Measurements from ENCODE around the gene TEX2. TPM values are rescaled to one million over a fixed set of nuclear protein-coding genes. Genes with fewer than 3 reads are reported as not detected.

The TEX2 gene
- total RNA-seq, 1 experiment from 2014 or later: 20.2 TPM

DNA sequence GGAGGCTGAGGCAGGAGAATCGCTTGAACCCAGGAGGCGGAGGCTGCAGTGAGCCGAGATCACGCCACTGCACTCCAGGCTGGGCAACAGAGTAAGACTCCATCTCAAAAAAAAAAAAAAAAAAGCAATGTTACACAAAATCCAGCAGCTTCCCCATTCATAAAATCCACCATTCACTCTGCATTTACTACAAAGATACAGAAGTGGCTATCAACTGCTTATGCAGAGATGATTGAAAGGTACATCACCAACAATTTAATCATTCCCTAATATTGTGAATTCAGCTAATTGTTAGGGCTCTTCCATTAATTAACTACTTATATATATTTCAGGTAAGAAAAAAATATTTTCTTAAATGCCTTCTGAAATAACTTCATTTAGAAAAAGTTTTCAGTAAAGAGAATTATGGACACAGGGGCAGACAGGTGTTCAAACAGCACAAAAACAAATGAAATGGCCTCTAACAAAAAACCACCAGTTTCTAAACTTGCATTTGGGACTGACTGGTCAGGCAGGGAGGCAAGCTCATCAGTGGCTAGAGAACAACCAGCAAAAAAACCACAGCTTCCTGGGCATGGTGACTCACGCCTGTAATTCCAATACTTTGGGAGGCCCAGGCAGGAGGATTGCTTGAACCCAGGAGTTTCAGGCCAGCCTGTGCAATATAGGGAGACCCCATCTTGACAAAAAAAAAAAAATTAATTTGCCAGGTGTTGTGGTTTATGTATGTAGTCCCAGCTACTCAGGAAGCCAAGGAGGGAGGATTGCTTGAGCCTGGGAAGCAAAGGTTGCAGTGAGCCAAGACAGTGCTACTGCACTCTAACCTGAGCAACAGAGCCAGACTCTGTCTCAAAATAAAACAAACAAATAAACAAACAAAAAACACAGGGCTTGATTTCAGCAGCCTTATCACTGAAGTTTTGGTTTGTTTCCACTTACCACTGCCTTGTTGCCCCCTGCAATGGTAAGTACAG, 159.4 kb downstream of the TEX2 start:
- Mint-ChIP-seq H3K36me3 (ENCODE audit: insufficient read depth, unreplicated experiment) (no peaks in the 10 kb centered on the region), H3K4me1 (ENCODE audit: low read depth, unreplicated experiment) (peaks cover 12% of the 10 kb centered on the region), H3K27ac (ENCODE audit: unreplicated experiment) (no peak overlapping the region), H3K9me3 (ENCODE audit: unreplicated experiment) (no peaks in the 10 kb centered on the region), H3K4me3 (ENCODE audit: unreplicated experiment) (no peak overlapping the region), H3K27me3 (ENCODE audit: insufficient read depth, unreplicated experiment) (no peaks in the 10 kb centered on the region)
- DNase-seq: no peak
- Histone ChIP-seq H3K36me3 (ENCODE audit: control insufficient read depth, insufficient read depth, low read length) (no peaks in the 10 kb centered on the region), H3K4me3 (ENCODE audit: low read depth, low read length) (no peak overlapping the region), H3K27me3 (replicated peaks; ENCODE audit: control insufficient read depth, insufficient read depth, low read length) (no peaks in the 10 kb centered on the region), H3K4me1 (no peaks in the 10 kb centered on the region), H3K9me3 (no peaks in the 10 kb centered on the region)
- CTCF ChIA-PET: interaction anchor here (1.0 kb wide), 1 partner anchor 30 kb away, joined by 3 read pairs; no protein-coding TSS in a partner anchor
- intact Hi-C loops (cut with micrococcal nuclease; ENCODE audit: unreplicated experiment): no loop called here
- POLR2A ChIA-PET: interaction anchor here (0.6 kb wide), 1 partner anchor 11 kb away, joined by 3 read pairs; no protein-coding TSS in a partner anchor
- no peak for TF ChIP-seq CTCF (IDR thresholded peaks at IDR 0.05; ENCODE audit: insufficient read depth in 1 of 2, low read depth in 1 of 2, low read length in 1 of 2, severe bottlenecking in 1 of 2, unreplicated experiment in 1 of 2)
- BruUV-seq (replicated peaks): no TSS peak

DNA sequence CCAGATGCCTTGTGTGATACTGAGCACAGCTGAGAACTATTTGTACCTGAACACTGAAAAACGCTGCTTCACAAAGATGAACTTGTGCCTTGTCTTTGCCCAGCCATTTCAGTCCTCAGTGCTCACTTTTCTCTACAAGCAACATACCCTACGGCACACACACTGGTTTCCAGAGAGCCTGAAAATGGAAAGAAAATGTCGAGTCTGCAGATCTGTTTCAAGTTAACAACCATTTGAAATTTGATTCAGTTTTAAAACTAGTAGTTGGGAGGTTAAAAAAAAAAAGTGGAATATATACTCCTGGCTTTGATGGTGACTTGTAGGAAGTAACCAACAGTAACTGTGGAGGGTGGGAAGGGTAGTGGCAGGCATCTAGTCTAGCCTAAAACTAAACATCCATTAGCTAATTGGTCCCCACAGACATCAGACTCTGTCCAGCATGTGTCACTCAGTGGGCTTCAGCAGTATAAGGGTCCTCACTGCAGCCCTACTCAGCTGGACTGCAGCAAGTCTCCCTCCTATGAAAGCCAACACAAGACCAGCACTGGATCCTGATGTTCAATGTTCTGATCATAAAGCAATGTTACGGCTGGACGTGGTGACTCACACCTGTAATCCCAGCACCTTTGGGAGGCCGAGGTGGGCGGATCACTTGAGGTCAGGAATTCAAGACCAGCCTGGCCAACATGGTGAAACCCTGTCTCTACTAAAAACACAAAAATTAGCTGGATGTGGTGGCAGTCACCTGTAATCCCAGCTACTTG, 160.3 kb downstream of the TEX2 start:
- Histone ChIP-seq H3K36me3 (ENCODE audit: control insufficient read depth, insufficient read depth, low read length) (no peaks in the 10 kb centered on the region; the same call in 1 of the 2 replicates), H3K4me1 (no peaks in the 10 kb centered on the region), H3K9me3 (no peaks in the 10 kb centered on the region), H3K4me3 (ENCODE audit: low read depth, low read length) (no peak overlapping the region), H3K27me3 (replicated peaks; ENCODE audit: control insufficient read depth, insufficient read depth, low read length) (no peaks in the 10 kb centered on the region)
- TF ChIP-seq CTCF (IDR thresholded peaks at IDR 0.05; ENCODE audit: insufficient read depth in 1 of 2, low read depth in 1 of 2, low read length in 1 of 2, severe bottlenecking in 1 of 2, unreplicated experiment in 1 of 2): no peak
- no peaks in the 10 kb centered on the region for H3K36me3 Mint-ChIP-seq (ENCODE audit: insufficient read depth, unreplicated experiment)
- no peak overlapping the region for H3K4me3 Mint-ChIP-seq (ENCODE audit: unreplicated experiment)
- ChIA-PET CTCF (interaction anchor here (1.0 kb wide), 1 partner anchor 31 kb away, joined by 3 read pairs; no protein-coding TSS in a partner anchor), POLR2A (no interaction called here)
- no peak for DNase-seq
- H3K27ac Mint-ChIP-seq (ENCODE audit: unreplicated experiment): no peak overlapping the region
- peaks cover 12% of the 10 kb centered on the region for H3K4me1 Mint-ChIP-seq (ENCODE audit: low read depth, unreplicated experiment)
- no TSS peak for BruUV-seq (replicated peaks)
- no peaks in the 10 kb centered on the region for H3K9me3 Mint-ChIP-seq (ENCODE audit: unreplicated experiment)
- no peaks in the 10 kb centered on the region for H3K27me3 Mint-ChIP-seq (ENCODE audit: insufficient read depth, unreplicated experiment)
- intact Hi-C loops (cut with micrococcal nuclease; ENCODE audit: unreplicated experiment): no loop called here

GRCh38 chr17:64099543-64099942, 163.5 kb downstream of the TEX2 start:
- Histone ChIP-seq H3K9me3 (no peaks in the 10 kb centered on the region), H3K36me3 (ENCODE audit: control insufficient read depth, insufficient read depth, low read length) (peaks cover 1% of the 10 kb centered on the region; the same call in 1 of the 2 replicates), H3K27me3 (replicated peaks; ENCODE audit: control insufficient read depth, insufficient read depth, low read length) (no peaks in the 10 kb centered on the region), H3K4me3 (ENCODE audit: low read depth, low read length) (no peak overlapping the region), H3K4me1 (no peaks in the 10 kb centered on the region)
- POLR2A ChIA-PET: no interaction called here
- Mint-ChIP-seq H3K27ac (ENCODE audit: unreplicated experiment) (no peak overlapping the region), H3K4me3 (ENCODE audit: unreplicated experiment) (no peak overlapping the region), H3K27me3 (ENCODE audit: insufficient read depth, unreplicated experiment) (no peaks in the 10 kb centered on the region), H3K36me3 (ENCODE audit: insufficient read depth, unreplicated experiment) (no peaks in the 10 kb centered on the region), H3K4me1 (ENCODE audit: low read depth, unreplicated experiment) (peaks cover 3% of the 10 kb centered on the region), H3K9me3 (ENCODE audit: unreplicated experiment) (no peaks in the 10 kb centered on the region)
- intact Hi-C loops (cut with micrococcal nuclease; ENCODE audit: unreplicated experiment): no loop called here
- no TSS peak for BruUV-seq (replicated peaks)
- TF ChIP-seq CTCF (IDR thresholded peaks at IDR 0.05; ENCODE audit: insufficient read depth in 1 of 2, low read depth in 1 of 2, low read length in 1 of 2, severe bottlenecking in 1 of 2, unreplicated experiment in 1 of 2): no peak
- no peak for DNase-seq
- CTCF ChIA-PET: interaction anchor here (0.5 to 2.4 kb wide), 2 partner anchors 34 to 527 kb away, joined by 3 to 7 read pairs; no protein-coding TSS in a partner anchor
